Measurements from ENCODE around the gene TMC7. TPM values are rescaled to one million over a fixed set of nuclear protein-coding genes. Genes with fewer than 3 reads are reported as not detected.

Gene TMC7
- total RNA-seq, 1 donor from 2014 or later: not detected

GRCh38 chr16:19106625-19107020, 122.9 kb downstream of the TMC7 start:
- no peaks in the 10 kb centered on the region for H3K36me3 Mint-ChIP-seq (ENCODE audit: low read depth)
- H3K4me1 Mint-ChIP-seq (ENCODE audit: low read depth): peaks cover 13% of the 10 kb centered on the region
- no peaks in the 10 kb centered on the region for H3K9me3 Mint-ChIP-seq
- intact Hi-C loops (cut with micrococcal nuclease): no loop called here
- no peaks in the 10 kb centered on the region for H3K27me3 Mint-ChIP-seq (ENCODE audit: low read depth)
- H3K27ac Mint-ChIP-seq: no peak overlapping the region
- no peak overlapping the region for H3K4me3 Mint-ChIP-seq (ENCODE audit: low read depth)
- DNase-seq (ENCODE audit: low spot score): no peak

- Mint-ChIP-seq H3K27me3 (ENCODE audit: low read depth) (no peaks in the 10 kb centered on the region), H3K9me3 (no peaks in the 10 kb centered on the region), H3K4me3 (ENCODE audit: low read depth) (no peak overlapping the region), H3K27ac (peak overlapping the region; percentile 22), H3K4me1 (ENCODE audit: low read depth) (peaks cover 26% of the 10 kb centered on the region), H3K36me3 (ENCODE audit: low read depth) (peaks cover 2% of the 10 kb centered on the region)
- no peak for DNase-seq (ENCODE audit: low spot score)
- intact Hi-C loops (cut with micrococcal nuclease): no loop called here
Observed at GRCh38 chr16:19108409-19109287, 124.9 kb downstream of the TMC7 start.

GRCh38 chr16:19109288-19109664, 125.5 kb downstream of the TMC7 start:
- no peaks in the 10 kb centered on the region for H3K9me3 Mint-ChIP-seq
- no peak overlapping the region for H3K4me3 Mint-ChIP-seq (ENCODE audit: low read depth)

GRCh38 chr16:19110537-19111360, 127.0 kb downstream of the TMC7 start:
- H3K4me1 Mint-ChIP-seq (ENCODE audit: low read depth): peaks cover 29% of the 10 kb centered on the region
- no peaks in the 10 kb centered on the region for H3K27me3 Mint-ChIP-seq (ENCODE audit: low read depth)
- peaks cover 12% of the 10 kb centered on the region for H3K36me3 Mint-ChIP-seq (ENCODE audit: low read depth)
- intact Hi-C loops (cut with micrococcal nuclease): loop anchor here (10.0 kb wide), 1 partner anchor 186 kb away; the partner anchor contains the start of gene SMG1
- no peak overlapping the region for H3K4me3 Mint-ChIP-seq (ENCODE audit: low read depth)
- DNase-seq (ENCODE audit: low spot score): no peak
- no peaks in the 10 kb centered on the region for H3K9me3 Mint-ChIP-seq
- H3K27ac Mint-ChIP-seq: no peak overlapping the region

More at GRCh38 chr16:19109288-19109664, 125.5 kb downstream of the TMC7 start:
- no peak for DNase-seq (ENCODE audit: low spot score)
- intact Hi-C loops (cut with micrococcal nuclease): no loop called here
- H3K4me1 Mint-ChIP-seq (ENCODE audit: low read depth): peaks cover 26% of the 10 kb centered on the region
- no peaks in the 10 kb centered on the region for H3K27me3 Mint-ChIP-seq (ENCODE audit: low read depth)
- H3K36me3 Mint-ChIP-seq (ENCODE audit: low read depth): peaks cover 2% of the 10 kb centered on the region
- H3K27ac Mint-ChIP-seq: no peak overlapping the region

GRCh38 chr16:19112099-19112407, 128.3 kb downstream of the TMC7 start:
- intact Hi-C loops (cut with micrococcal nuclease): loop anchor here (10.0 kb wide), 1 partner anchor 187 kb away; the partner anchor contains the start of gene SMG1
- DNase-seq (ENCODE audit: low spot score): no peak
- H3K36me3 Mint-ChIP-seq (ENCODE audit: low read depth): peaks cover 24% of the 10 kb centered on the region
- peaks cover 41% of the 10 kb centered on the region for H3K4me1 Mint-ChIP-seq (ENCODE audit: low read depth)
- H3K27ac Mint-ChIP-seq: peak overlapping the region; percentile 33
- H3K9me3 Mint-ChIP-seq: no peaks in the 10 kb centered on the region
- H3K4me3 Mint-ChIP-seq (ENCODE audit: low read depth): peak overlapping the region; percentile 60
- no peaks in the 10 kb centered on the region for H3K27me3 Mint-ChIP-seq (ENCODE audit: low read depth)

Other genes starting within 250 kb of the TMC7 start
- gene RPS15A, start 193.6 kb upstream of the TMC7 start, total RNA-seq: 1,903 and 1,963 TPM in 2 replicates
- 112 TPM in 2 replicates for gene ARL6IP1, start 182.4 kb upstream of the TMC7 start, total RNA-seq
- gene SMG1, start 57.5 kb upstream of the TMC7 start, total RNA-seq: 128 and 137 TPM in 2 replicates
- 19.5 and 19.7 TPM in 2 replicates for gene COQ7, start 83.7 kb downstream of the TMC7 start, total RNA-seq
- gene ITPRIPL2, start 130.0 kb downstream of the TMC7 start, total RNA-seq: 44.4 and 48.0 TPM in 2 replicates
- 0.34 and 0.57 TPM in 2 replicates for gene SYT17, start 184.3 kb downstream of the TMC7 start, total RNA-seq